Smooth muscle cell (in vitro differentiated cells): ENCODE results near the gene SPG7. TPM values are rescaled to one million over a fixed set of nuclear protein-coding genes. Genes with fewer than 3 reads are reported as not detected.

ENCODE experiments used
- DNase-seq: peaks from one replicate; lab custom pipeline; 2025; ENCODE audit not compliant: unreplicated experiment; lab: John Stamatoyannopoulos, UW
- H2AFZ ChIP-seq: fragments of 200-600 bp; sonication (generic); 2 replicates; pipeline ENCODE4 v1.6.0; 2016; ENCODE audit warnings: antibody characterized with exemption, low read depth, mild to moderate bottlenecking
- H3F3A ChIP-seq: fragments of 200-600 bp; sonication (generic); 2 replicates; pipeline ENCODE4 v1.6.0; 2017; ENCODE audit warnings: antibody characterized with exemption, low read depth
- H3K27ac ChIP-seq: fragments of 200-600 bp; sonication (generic); 2 replicates; pipeline ENCODE4 v1.5.1; 2016; ENCODE audit warnings: low read depth, mild to moderate bottlenecking
- H3K27me3 ChIP-seq: fragments of 200-600 bp; sonication (generic); 2 replicates; pipeline ENCODE4 v1.6.1; 2016; ENCODE audit warnings: low read depth, mild to moderate bottlenecking
- H3K36me3 ChIP-seq: fragments of 200-600 bp; sonication (generic); 2 replicates; pipeline ENCODE4 v1.5.1; 2016; ENCODE audit warnings: low read depth
- H3K4me1 ChIP-seq: fragments of 200-600 bp; sonication (generic); 2 replicates; pipeline ENCODE4 v1.5.1; 2016; ENCODE audit warnings: low read depth
- H3K4me2 ChIP-seq: fragments of 200-600 bp; sonication (generic); 2 replicates; pipeline ENCODE4 v1.6.0; 2016; ENCODE audit warnings: mild to moderate bottlenecking
- H3K4me3 ChIP-seq: fragments of 200-600 bp; sonication (generic); 2 replicates; pipeline ENCODE4 v1.5.1; 2016; ENCODE audit warnings: mild to moderate bottlenecking
- H3K79me2 ChIP-seq: fragments of 200-600 bp; sonication (generic); 2 replicates; pipeline ENCODE4 v1.6.0; 2016; ENCODE audit warnings: low read depth, mild to moderate bottlenecking
- H3K9ac ChIP-seq: fragments of 200-600 bp; sonication (generic); 2 replicates; pipeline ENCODE4 v1.6.0; 2016; ENCODE audit warnings: low read depth
- H3K9me3 ChIP-seq: fragments of 200-600 bp; sonication (generic); replicated peaks from 2 replicates; pipeline ENCODE4 v1.5.1; 2016; ENCODE audit warnings: low read depth
- H4K20me1 ChIP-seq: fragments of 200-600 bp; sonication (generic); 2 replicates; pipeline ENCODE4 v1.6.0; 2016; ENCODE audit warnings: low read depth
- WGBS: methylation state at CpG from one replicate; pipeline ENCODE4 v1.1.7; 2016; ENCODE audit warnings: low lambda C conversion rate; 5-methylcytosine and 5-hydroxymethylcytosine counted together
- polyA plus RNA-seq: library from polyadenylated mRNA; unstranded; fragments of >200 nt; fragmentation: Nextera tagmentation; extraction: Ambion mirVana; gene quantifications from 2 replicates; pipeline ENCODE4 v1.2.1, GENCODE V29; 2016
- total RNA-seq: library from RNA; depleted of rRNA; stranded (reverse); fragments of >200 nt; gene quantifications from 2 replicates; pipeline ENCODE4 v1.2.3, GENCODE V29; 2014
- TF ChIP-seq, protein P1 (sequence below): fragments of 200-600 bp; sonication (generic); IDR thresholded peaks from 2 replicates; pipeline ENCODE4 v1.5.1; 2017; ENCODE audit warnings: borderline replicate concordance, mild to moderate bottlenecking, antibody characterized with exemption; ENCODE audit not compliant: insufficient read depth, poor library complexity, severe bottlenecking

SPG7 gene
- total and polyA plus RNA-seq, 2 experiments from 2014 or later, result 49.3 to 61.4 TPM

DNA sequence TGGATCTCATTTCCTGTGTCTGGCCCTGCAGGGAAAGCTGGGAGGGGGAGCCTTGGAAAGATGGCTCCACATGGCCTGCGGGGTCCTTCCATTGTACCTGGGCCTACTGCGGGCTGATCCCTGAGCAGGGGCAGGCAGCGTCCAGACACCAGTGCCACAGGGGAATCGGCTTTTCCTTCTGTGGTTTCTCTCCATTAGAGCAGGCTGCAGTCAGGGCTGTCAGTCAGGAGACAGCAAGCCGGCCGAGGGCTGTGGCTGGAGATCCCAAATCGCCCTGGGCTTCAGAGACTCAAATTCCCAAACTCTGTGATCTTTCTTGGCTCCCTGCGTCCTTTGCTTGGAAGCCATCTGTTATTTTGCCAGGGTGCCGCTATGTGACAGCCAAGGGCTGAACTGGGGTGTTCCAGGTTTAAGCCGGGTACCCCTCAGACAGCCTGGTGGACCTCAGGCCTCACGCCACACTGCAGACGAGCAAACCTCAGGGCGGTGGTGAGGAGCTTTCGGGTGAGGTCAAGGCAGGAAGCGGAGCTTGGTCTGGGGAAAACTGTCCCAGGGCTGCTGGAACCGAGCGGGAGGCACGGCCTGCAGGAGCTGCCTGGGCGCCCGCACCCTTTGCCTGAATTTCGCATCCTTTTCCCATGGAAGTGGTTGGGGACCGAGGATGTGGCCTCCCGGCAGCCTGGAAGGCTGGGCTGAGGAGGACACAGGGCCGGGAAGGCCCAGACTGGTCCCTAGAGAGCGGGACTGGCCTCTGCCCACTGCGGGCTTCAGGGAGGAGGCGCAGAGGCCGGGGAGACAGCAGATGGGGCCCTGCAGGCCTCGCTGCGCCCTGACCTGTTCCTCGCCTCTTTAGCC lies 65.8 kb downstream of the SPG7 start:
- H3K9ac ChIP-seq, result no peak overlapping the region

DNA sequence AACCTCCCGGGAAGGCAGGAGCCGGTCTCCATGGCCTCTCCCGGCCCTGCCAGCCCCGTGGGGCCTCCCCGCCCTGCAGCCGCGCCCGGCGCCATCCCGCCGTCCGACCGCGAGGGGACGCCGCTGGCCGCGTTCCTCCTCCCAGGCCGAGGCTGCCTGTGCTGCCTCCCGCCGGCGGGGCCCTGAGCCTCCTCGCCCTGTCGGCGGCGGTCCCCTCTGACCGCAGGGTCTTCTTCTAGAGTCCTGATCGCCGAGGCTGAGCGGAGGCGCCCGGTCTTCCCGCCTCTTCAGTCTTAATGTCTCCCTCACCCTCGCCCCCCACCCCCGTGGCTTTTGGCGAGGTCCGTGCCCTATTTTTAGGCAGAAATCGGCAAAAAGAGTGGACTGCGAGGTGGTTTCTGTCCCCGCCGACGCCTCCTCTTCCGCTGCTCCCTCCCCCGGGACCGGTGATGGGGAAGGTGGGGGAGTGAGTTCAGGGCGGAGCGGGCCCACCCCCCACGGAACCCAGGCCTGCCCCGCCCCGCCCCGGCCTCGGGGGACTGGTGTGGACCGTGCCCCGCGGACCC lies 66.6 kb downstream of the SPG7 start:
- Histone ChIP-seq H3K4me3 (peak overlapping the region; percentile 44), H4K20me1 (no peaks in the 10 kb centered on the region), H3K4me2 (peak overlapping the region; percentile 88), H3K36me3 (no peaks in the 10 kb centered on the region), H3K79me2 (no peaks in the 10 kb centered on the region), H2AFZ (peak overlapping the region; percentile 56), H3K4me1 (peaks cover 6% of the 10 kb centered on the region), H3K27ac (no peak overlapping the region), H3K9me3 (no peaks in the 10 kb centered on the region), H3K9ac (no peak overlapping the region), H3F3A (no peaks in the 10 kb centered on the region), H3K27me3 (peaks cover 25% of the 10 kb centered on the region)
- TF ChIP-seq, protein P1, sequence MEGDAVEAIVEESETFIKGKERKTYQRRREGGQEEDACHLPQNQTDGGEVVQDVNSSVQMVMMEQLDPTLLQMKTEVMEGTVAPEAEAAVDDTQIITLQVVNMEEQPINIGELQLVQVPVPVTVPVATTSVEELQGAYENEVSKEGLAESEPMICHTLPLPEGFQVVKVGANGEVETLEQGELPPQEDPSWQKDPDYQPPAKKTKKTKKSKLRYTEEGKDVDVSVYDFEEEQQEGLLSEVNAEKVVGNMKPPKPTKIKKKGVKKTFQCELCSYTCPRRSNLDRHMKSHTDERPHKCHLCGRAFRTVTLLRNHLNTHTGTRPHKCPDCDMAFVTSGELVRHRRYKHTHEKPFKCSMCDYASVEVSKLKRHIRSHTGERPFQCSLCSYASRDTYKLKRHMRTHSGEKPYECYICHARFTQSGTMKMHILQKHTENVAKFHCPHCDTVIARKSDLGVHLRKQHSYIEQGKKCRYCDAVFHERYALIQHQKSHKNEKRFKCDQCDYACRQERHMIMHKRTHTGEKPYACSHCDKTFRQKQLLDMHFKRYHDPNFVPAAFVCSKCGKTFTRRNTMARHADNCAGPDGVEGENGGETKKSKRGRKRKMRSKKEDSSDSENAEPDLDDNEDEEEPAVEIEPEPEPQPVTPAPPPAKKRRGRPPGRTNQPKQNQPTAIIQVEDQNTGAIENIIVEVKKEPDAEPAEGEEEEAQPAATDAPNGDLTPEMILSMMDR, result peak; percentile 74
- WGBS, result 5% methylated on average over 41 of the region's 55 CpGs
- DNase-seq, result peak; percentile 31

More for the DNA sequence above, 65.8 kb downstream of the SPG7 start:
- peaks cover 25% of the 10 kb centered on the region for H3K27me3 ChIP-seq
- H3K79me2 ChIP-seq, result no peaks in the 10 kb centered on the region
- H3K4me1 ChIP-seq, result peaks cover 6% of the 10 kb centered on the region
- no peaks in the 10 kb centered on the region for H3F3A ChIP-seq
- H3K4me3 ChIP-seq, result peak overlapping the region; percentile 44
- no peaks in the 10 kb centered on the region for H4K20me1 ChIP-seq
- WGBS, result 76% methylated on average over 28 of the region's 31 CpGs
- no peaks in the 10 kb centered on the region for H3K9me3 ChIP-seq
- TF ChIP-seq, protein P1, result no peak
- peak overlapping the region; percentile 88 for H3K4me2 ChIP-seq
- no peak for DNase-seq
- H3K36me3 ChIP-seq, result no peaks in the 10 kb centered on the region
- H3K27ac ChIP-seq, result no peak overlapping the region
- H2AFZ ChIP-seq, result peak overlapping the region; percentile 56

DNA sequence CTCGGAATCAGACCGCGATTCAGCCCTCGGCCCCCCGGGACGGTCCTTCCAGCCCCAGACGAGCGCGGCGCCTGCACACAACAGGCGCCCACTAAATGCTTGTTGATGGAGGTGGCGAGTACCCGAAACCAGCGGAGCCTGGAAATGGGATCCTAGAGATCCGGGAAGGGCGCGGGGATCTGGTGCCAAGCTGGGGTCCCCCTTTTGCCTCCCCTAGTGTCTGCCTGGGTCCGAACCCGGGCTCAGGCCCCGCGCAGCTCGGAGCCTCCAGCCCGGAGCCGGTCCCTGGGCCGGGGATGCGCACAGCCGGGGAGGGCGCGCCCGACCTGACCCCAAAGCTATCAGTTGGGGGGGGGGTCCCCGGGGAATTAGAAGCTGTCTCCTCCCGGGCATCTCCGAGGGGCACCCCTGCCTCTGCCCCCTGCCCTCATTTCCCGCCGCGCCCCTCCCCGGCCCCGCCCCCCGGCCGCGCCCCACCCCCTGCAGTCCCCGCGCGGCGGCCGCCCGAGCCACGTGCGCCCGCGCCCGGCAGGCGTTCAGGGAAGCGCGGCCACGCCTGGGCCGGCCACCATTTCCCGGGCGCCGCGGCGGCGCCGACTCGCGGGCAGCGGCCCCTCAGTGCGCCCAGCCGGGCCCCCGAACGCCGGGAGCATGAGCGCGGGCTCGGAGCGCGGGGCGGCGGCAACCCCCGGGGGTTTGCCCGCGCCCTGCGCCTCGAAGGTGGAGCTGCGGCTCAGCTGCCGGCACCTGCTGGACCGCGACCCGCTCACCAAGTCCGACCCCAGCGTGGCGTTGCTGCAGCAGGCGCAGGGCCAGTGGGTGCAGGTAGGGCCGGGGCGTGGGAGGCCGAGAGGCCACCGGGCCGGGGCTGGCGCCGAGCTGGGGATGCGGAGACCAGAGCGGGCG lies 67.3 kb downstream of the SPG7 start, which contains the start of gene CPNE7:
Gene CPNE7, plus strand, starts transcription at position 512 of the 906 bp plus-strand sequence. Its CDS starts 140 bp downstream, at position 652.
- H3K9ac ChIP-seq, result no peak within 1 kb of the TSS
- no peak within 1 kb of the TSS for H3K27ac ChIP-seq
- H3K79me2 ChIP-seq, result no peaks in the 10 kb centered on the region
- H3F3A ChIP-seq, result no peaks in the 10 kb centered on the region
- no peaks in the 10 kb centered on the region for H3K9me3 ChIP-seq
- peaks cover 6% of the 10 kb centered on the region for H3K4me1 ChIP-seq
- peak within 1 kb of the TSS; percentile 88 for H3K4me2 ChIP-seq
- 3% methylated on average over 75 of the region's 103 CpGs for WGBS
- peaks cover 25% of the 10 kb centered on the region for H3K27me3 ChIP-seq
- TF ChIP-seq, protein P1, result no peak
- peak within 1 kb of the TSS; percentile 44 for H3K4me3 ChIP-seq
- no peak for DNase-seq
- peak within 1 kb of the TSS; percentile 52 for H2AFZ ChIP-seq
- H3K36me3 ChIP-seq, result no peaks in the 10 kb centered on the region
- H4K20me1 ChIP-seq, result no peaks in the 10 kb centered on the region
